ENCODE data around the gene FBXL19. TPM values are rescaled to one million over a fixed set of nuclear protein-coding genes. Genes with fewer than 3 reads are reported as not detected.

Gene FBXL19
- total RNA-seq, 1 donor from 2014 or later: 24.3 TPM

GRCh38 chr16:30990105-30990504 is 66.7 kb downstream of the FBXL19 start:
- Mint-ChIP-seq H3K27ac (ENCODE audit: unreplicated experiment) (no peak overlapping the region), H3K4me3 (ENCODE audit: unreplicated experiment) (no peak overlapping the region), H3K27me3 (ENCODE audit: unreplicated experiment) (no peaks in the 10 kb centered on the region), H3K9me3 (ENCODE audit: unreplicated experiment) (no peaks in the 10 kb centered on the region), H3K4me1 (ENCODE audit: unreplicated experiment) (peaks cover 10% of the 10 kb centered on the region), H3K36me3 (ENCODE audit: unreplicated experiment) (no peaks in the 10 kb centered on the region)
- no peak for DNase-seq (ENCODE audit: extremely low spot score, unreplicated experiment)
- no peak for TF ChIP-seq CTCF (IDR thresholded peaks at IDR 0.05)

DNA sequence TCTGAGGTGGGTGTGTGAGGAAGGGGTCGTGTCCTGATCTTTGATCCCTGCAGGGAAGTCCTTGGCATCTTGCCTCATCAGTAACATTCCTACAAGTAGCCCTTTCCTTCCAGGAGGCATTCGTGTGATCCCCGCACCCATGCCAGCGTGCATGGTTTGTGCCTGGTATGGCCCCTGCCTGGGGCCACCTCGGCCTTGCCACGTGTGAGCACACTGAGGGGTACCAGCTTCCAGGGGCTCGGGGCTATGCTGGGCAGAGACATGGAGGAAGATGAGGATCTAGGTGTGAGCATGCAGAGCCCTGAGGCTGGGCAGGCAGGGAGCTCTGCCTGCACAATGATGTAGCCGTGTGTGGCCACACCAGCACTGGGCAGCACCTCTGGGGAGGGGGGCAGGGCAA is 67.7 kb downstream of the FBXL19 start:
- H3K4me3 Mint-ChIP-seq (ENCODE audit: unreplicated experiment): no peak overlapping the region
- H3K36me3 Mint-ChIP-seq (ENCODE audit: unreplicated experiment): no peaks in the 10 kb centered on the region
- H3K27ac Mint-ChIP-seq (ENCODE audit: unreplicated experiment): no peak overlapping the region
- DNase-seq (ENCODE audit: extremely low spot score, unreplicated experiment): no peak
- TF ChIP-seq CTCF (IDR thresholded peaks at IDR 0.05): no peak
- no peaks in the 10 kb centered on the region for H3K9me3 Mint-ChIP-seq (ENCODE audit: unreplicated experiment)
- H3K4me1 Mint-ChIP-seq (ENCODE audit: unreplicated experiment): peaks cover 4% of the 10 kb centered on the region
- H3K27me3 Mint-ChIP-seq (ENCODE audit: unreplicated experiment): no peaks in the 10 kb centered on the region

GRCh38 chr16:30992276-30992780 is 69.0 kb downstream of the FBXL19 start:
- Mint-ChIP-seq H3K4me3 (ENCODE audit: unreplicated experiment) (no peak overlapping the region), H3K27ac (ENCODE audit: unreplicated experiment) (no peak overlapping the region), H3K4me1 (ENCODE audit: unreplicated experiment) (peaks cover 6% of the 10 kb centered on the region), H3K9me3 (ENCODE audit: unreplicated experiment) (no peaks in the 10 kb centered on the region), H3K27me3 (ENCODE audit: unreplicated experiment) (no peaks in the 10 kb centered on the region), H3K36me3 (ENCODE audit: unreplicated experiment) (no peaks in the 10 kb centered on the region)
- no peak for DNase-seq (ENCODE audit: extremely low spot score, unreplicated experiment)
- TF ChIP-seq CTCF (IDR thresholded peaks at IDR 0.05): no peak

DNA sequence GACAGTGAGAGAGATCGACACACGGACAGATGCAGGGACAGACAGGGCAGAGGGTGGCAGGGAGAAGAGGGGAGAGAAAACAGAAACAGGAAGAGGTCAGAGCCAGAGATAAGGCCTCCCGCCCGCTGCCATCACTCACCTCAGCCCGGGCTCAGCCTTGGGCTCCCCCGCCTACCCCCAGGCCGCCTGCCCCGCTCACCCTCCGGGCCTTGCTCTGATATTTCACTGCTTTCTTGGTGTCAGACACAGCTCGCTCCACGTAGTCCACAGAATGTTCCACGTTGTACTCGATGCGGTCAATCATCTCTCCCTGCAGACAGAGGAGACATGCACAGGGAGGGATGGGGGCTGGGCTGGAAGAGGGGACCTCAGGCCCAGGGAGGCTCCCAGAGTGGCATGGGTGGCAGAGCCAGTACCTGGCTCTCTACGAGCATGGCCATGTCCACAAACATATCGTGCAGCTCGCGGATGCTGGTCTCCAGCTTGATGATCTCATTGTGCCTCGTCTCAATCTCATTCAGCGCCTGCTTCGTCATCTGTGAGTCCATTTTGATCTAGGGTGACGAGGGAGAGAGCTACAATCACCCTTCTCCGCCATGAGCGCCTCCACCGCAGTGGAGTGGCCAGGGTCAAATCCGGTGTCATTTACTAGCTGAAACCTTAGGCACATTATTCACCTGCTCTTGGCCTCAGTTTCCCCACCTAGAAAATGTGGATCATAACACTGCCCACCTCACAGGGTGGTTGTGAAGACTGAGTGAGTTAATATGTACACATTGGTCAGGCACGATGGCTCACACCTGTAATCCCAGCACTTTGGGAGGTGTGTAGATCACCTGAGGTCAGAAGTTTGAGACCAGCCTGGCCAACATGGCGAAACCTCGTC is 69.8 kb downstream of the FBXL19 start:
- H3K36me3 Mint-ChIP-seq (ENCODE audit: unreplicated experiment): no peaks in the 10 kb centered on the region
- no peak overlapping the region for H3K4me3 Mint-ChIP-seq (ENCODE audit: unreplicated experiment)
- H3K27ac Mint-ChIP-seq (ENCODE audit: unreplicated experiment): no peak overlapping the region
- no peak for DNase-seq (ENCODE audit: extremely low spot score, unreplicated experiment)
- no peaks in the 10 kb centered on the region for H3K27me3 Mint-ChIP-seq (ENCODE audit: unreplicated experiment)
- TF ChIP-seq CTCF (IDR thresholded peaks at IDR 0.05): no peak
- H3K4me1 Mint-ChIP-seq (ENCODE audit: unreplicated experiment): peaks cover 14% of the 10 kb centered on the region
- H3K9me3 Mint-ChIP-seq (ENCODE audit: unreplicated experiment): no peaks in the 10 kb centered on the region

GRCh38 chr16:30995927-30996323 is 72.6 kb downstream of the FBXL19 start:
- no peaks in the 10 kb centered on the region for H3K27me3 Mint-ChIP-seq (ENCODE audit: unreplicated experiment)
- no peak overlapping the region for H3K4me3 Mint-ChIP-seq (ENCODE audit: unreplicated experiment)
- no peaks in the 10 kb centered on the region for H3K9me3 Mint-ChIP-seq (ENCODE audit: unreplicated experiment)
- H3K4me1 Mint-ChIP-seq (ENCODE audit: unreplicated experiment): peaks cover 27% of the 10 kb centered on the region
- no peak overlapping the region for H3K27ac Mint-ChIP-seq (ENCODE audit: unreplicated experiment)
- H3K36me3 Mint-ChIP-seq (ENCODE audit: unreplicated experiment): no peaks in the 10 kb centered on the region
- TF ChIP-seq CTCF (IDR thresholded peaks at IDR 0.05): no peak
- DNase-seq (ENCODE audit: extremely low spot score, unreplicated experiment): no peak

Data from osteocyte (in vitro differentiated cells).